CD4-positive, alpha-beta T cell treated with Interleukin-12 subunit alpha and Interleukin-12 subunit beta, for 1 hour (primary cell): Measurements from ENCODE around the gene TNFRSF12A.
A peak's percentile ranks its signal among the peaks of the same experiment; 100 is the strongest.
"Not testable (repeated sequence)": the region's sequence is repeated elsewhere in the genome, so short reads cannot be mapped to it uniquely, and the experiment has no call there.

Experiments used
- DNase-seq: peaks from one replicate; pipeline ENCODE4 v3.0.0-alpha.2; 2020

TNFRSF12A gene

GRCh38 chr16:3051494-3051893, 31.3 kb downstream of the TNFRSF12A start:
- no peak for DNase-seq

GRCh38 chr16:3052571-3053329, 32.6 kb downstream of the TNFRSF12A start:
- not testable (repeated sequence) for DNase-seq

GRCh38 chr16:3053330-3053710, 33.2 kb downstream of the TNFRSF12A start:
- not testable (repeated sequence) for DNase-seq

- no peak for DNase-seq
Measured at GRCh38 chr16:3054965-3055733, 35.0 kb downstream of the TNFRSF12A start.

GRCh38 chr16:3055734-3056115, 35.6 kb downstream of the TNFRSF12A start:
- DNase-seq = not testable (repeated sequence)

GRCh38 chr16:3056336-3057180, 36.4 kb downstream of the TNFRSF12A start:
- no peak for DNase-seq

GRCh38 chr16:3057181-3058138, 37.3 kb downstream of the TNFRSF12A start:
- DNase-seq = no peak

GRCh38 chr16:3058139-3059030, 38.2 kb downstream of the TNFRSF12A start:
- peak; percentile 57 for DNase-seq

GRCh38 chr16:3059041-3059722, 39.0 kb downstream of the TNFRSF12A start:
- peak; percentile 90 for DNase-seq

GRCh38 chr16:3059723-3060242, 39.6 kb downstream of the TNFRSF12A start:
- no peak for DNase-seq

GRCh38 chr16:3060339-3061127, 40.4 kb downstream of the TNFRSF12A start:
- DNase-seq = no peak

- DNase-seq = no peak
Measured at GRCh38 chr16:3062553-3062952, 42.4 kb downstream of the TNFRSF12A start.

- no peak for DNase-seq
Measured at GRCh38 chr16:3063625-3064386, 43.6 kb downstream of the TNFRSF12A start.

GRCh38 chr16:3065069-3065741, 45.0 kb downstream of the TNFRSF12A start, which contains the start of gene IL32:
IL32 (plus strand) TSS chr16:3065640; CDS start chr16:3065812, 172 bp downstream.
- DNase-seq = peak; percentile 87

- DNase-seq = no peak
Measured at GRCh38 chr16:3065742-3066439, 45.7 kb downstream of the TNFRSF12A start.

GRCh38 chr16:3066440-3066748, 46.2 kb downstream of the TNFRSF12A start:
- DNase-seq = no peak

- no peak for DNase-seq
Measured at GRCh38 chr16:3068487-3068886, 48.3 kb downstream of the TNFRSF12A start.
